Activated CD4-positive, alpha-beta memory T cell treated with anti-CD3 and anti-CD28 coated beads, Interleukin-2, amount 10 ng/mL, durations not matched to agents 7 days and 5 days (primary cell): Measurements from ENCODE around the gene GRK5. TPM values are rescaled to one million over a fixed set of nuclear protein-coding genes. Genes with fewer than 3 reads are reported as not detected.

ENCODE experiments used
- CTCF ChIA-PET: fragments of 350-600 bp; sonication (Branson Sonifier 250); formaldehyde crosslinking; loops from one replicate; lab custom pipeline; 2021; ENCODE audit warnings: antibody characterized with exemption, inconsistent platforms; lab: Charles Lee
- POLR2A ChIA-PET: fragments of 350-600 bp; sonication (Branson Sonifier 250); formaldehyde crosslinking; loops from one replicate; lab custom pipeline; 2021; ENCODE audit warnings: antibody characterized with exemption; lab: Charles Lee
- DNase-seq: peaks from one replicate; pipeline ENCODE4 v3.0.0-alpha.2; 2020
- H3K27ac Mint-ChIP-seq: one replicate; pipeline ENCODE4 v1.8.0; 2021; ENCODE audit warnings: mild to moderate bottlenecking, mixed read lengths
- H3K27me3 Mint-ChIP-seq: one replicate; pipeline ENCODE4 v1.8.0; 2021; ENCODE audit warnings: mixed read lengths
- H3K36me3 Mint-ChIP-seq: one replicate; pipeline ENCODE4 v1.8.0; 2021; ENCODE audit warnings: low read depth, mixed read lengths
- H3K4me1 Mint-ChIP-seq: one replicate; pipeline ENCODE4 v1.8.0; 2021; ENCODE audit warnings: mixed read lengths
- H3K4me3 Mint-ChIP-seq: one replicate; pipeline ENCODE4 v1.8.0; 2021; ENCODE audit warnings: mild to moderate bottlenecking, mixed read lengths
- H3K9me3 Mint-ChIP-seq: one replicate; pipeline ENCODE4 v1.8.0; 2021; ENCODE audit warnings: mixed read lengths
- total RNA-seq, 2 experiments: library from RNA; stranded (reverse); gene quantifications; one replicate each; pipeline ENCODE4 v1.2.3, GENCODE V29; 2021

The GRK5 gene
- total RNA-seq, 2 experiments from 2014 or later, result 29.8 to 30.6 TPM

DNA sequence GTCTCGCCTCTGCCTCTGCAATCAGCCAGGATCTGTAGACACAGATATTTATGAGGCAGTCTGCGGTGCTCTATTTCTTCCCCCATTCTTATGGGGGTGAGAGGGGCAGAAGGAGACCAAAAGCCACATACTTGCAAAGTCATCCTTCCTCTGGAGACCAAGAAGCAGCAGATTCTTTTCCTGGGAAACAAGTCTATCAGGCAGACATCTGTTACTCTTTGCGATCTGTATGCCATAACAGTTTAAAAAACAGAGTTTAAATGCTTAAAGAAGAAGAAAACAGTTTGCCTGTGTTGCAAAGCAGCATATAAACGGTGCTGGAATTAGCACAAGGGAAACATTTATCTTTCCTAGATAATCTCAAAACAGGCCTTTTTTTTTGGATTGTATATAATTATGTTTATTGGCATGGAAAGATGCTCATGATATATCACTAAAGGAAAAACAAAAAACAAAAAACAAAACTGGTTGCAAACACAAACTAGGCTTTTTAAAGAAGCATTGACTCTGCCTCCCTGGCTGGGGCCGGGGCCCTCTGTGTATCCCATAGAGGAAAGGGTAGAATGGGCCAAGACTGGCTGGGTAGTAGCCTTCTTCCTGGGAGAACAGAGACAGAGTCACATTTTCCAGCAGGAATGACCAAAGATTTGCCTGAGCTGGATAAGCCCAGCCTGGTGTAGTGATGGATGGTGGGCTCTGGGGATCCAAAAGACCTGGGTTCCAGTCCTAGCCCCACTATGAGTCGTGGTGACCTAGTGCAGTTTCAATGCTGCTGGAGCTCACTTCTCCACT lies 284.8 kb downstream of the GRK5 start:
- ChIA-PET CTCF (no interaction called here), POLR2A (no interaction called here)
- no peaks in the 10 kb centered on the region for H3K36me3 Mint-ChIP-seq
- H3K27ac Mint-ChIP-seq, result no peak overlapping the region
- peaks cover 62% of the 10 kb centered on the region for H3K4me1 Mint-ChIP-seq
- H3K4me3 Mint-ChIP-seq, result no peak overlapping the region
- no peaks in the 10 kb centered on the region for H3K9me3 Mint-ChIP-seq
- no peaks in the 10 kb centered on the region for H3K27me3 Mint-ChIP-seq
- no peak for DNase-seq

DNA sequence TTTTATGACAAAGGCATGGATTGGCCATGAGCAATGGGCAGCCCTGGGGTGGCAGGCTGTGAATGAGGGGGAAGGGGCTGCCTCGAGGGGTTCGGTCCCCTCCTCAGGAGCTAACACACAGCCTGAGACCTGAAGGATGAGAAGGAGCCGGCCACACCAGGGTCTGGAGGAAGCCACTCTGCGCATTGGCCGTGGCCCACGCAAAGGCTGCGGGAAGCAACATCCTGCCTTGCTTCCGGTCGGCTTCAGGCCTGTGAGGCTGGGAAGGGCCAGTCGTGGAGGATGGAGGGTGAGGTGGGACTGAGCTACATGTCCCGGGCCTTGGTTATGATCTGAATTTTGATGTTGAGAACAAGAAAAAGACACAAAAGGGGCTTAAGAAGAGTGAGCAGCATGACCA lies 285.8 kb downstream of the GRK5 start:
- Mint-ChIP-seq H3K27me3 (no peaks in the 10 kb centered on the region), H3K9me3 (no peaks in the 10 kb centered on the region), H3K27ac (peak overlapping the region; percentile 63), H3K4me3 (no peak overlapping the region), H3K4me1 (peaks cover 67% of the 10 kb centered on the region), H3K36me3 (peaks cover 1% of the 10 kb centered on the region)
- no peak for DNase-seq
- POLR2A ChIA-PET, result interaction anchor here (1.6 to 1.7 kb wide), 2 partner anchors 10 to 49 kb away, joined by 5 to 9 read pairs; partner anchors contain the start of gene RGS10
- CTCF ChIA-PET, result interaction anchor here (1.5 kb wide), 2 partner anchors 286 to 294 kb away, joined by 3 to 7 read pairs; partner anchors contain the start of gene GRK5

DNA sequence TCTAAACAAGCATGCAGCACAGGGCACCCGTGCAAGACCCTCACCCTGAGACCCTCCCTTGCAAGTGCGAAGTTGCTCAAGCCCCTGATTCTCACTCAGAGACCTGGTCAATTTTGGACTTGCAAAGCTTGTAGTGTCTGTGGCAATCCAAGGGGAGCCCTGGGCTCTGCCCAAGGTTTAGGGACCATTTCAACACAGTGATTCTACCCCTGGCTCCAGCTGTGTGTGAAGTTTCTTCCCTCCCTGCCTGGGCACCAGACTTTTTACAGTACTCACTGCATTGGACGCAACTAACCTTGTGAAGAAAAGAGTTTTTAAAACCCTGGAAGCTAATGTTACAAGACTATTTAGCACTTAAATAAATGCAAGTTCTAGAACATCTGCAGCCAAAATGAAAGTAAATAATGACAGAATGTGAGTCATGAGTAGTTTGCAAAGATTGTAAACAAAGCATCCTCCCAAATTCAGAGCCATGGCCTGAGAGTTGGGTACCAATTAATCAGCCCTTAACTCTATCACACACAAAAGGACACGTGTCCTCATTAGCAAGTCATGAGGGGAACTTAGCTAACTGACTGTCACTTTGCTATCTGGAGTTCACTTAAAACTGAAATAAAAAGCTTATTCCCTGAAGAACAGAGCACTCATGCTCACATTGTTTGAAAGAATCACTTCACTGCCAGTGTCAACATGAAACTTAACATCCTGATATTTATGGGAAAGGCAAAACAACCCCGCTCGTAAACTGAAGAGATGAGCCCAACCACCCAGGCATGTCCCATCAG lies 287.1 kb downstream of the GRK5 start:
- DNase-seq, result no peak
- H3K27me3 Mint-ChIP-seq, result no peaks in the 10 kb centered on the region
- H3K36me3 Mint-ChIP-seq, result peaks cover 14% of the 10 kb centered on the region
- no peak overlapping the region for H3K4me3 Mint-ChIP-seq
- H3K4me1 Mint-ChIP-seq, result peaks cover 61% of the 10 kb centered on the region
- H3K27ac Mint-ChIP-seq, result peak overlapping the region; percentile 79
- no peaks in the 10 kb centered on the region for H3K9me3 Mint-ChIP-seq
- CTCF ChIA-PET, result interaction anchor here (0.7 to 1.5 kb wide), 3 partner anchors 44 to 295 kb away, joined by 3 to 7 read pairs (median 3); partner anchors contain the start of gene GRK5
- POLR2A ChIA-PET, result interaction anchor here (1.6 to 1.7 kb wide), 2 partner anchors 8 to 48 kb away, joined by 5 to 9 read pairs; partner anchors contain the start of gene RGS10

DNA sequence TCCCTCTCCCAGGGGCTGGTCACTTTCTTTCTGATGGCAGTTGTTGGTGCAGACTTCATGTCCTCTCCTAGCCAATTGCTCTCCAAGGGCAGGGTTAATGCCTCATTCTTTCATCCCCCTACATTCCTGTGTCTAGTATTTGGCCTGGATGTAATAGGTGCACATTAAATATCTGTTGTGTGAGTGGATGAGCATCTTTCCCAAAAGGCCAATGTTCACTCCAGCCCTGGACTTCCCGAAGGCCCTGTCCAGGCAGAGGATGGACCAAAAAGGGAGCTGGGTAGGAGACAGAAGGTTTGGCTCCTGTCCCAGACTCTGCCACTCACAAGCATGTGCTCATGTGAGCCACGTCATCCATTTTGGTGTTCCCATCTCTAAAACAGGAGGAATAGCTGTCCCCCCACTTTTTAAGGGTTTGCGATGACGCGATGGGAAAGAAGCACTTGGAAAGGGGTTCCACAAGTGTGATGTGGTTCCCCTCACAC lies 287.7 kb downstream of the GRK5 start:
- peak overlapping the region; percentile 79 for H3K27ac Mint-ChIP-seq
- no peaks in the 10 kb centered on the region for H3K27me3 Mint-ChIP-seq
- no peak overlapping the region for H3K4me3 Mint-ChIP-seq
- H3K9me3 Mint-ChIP-seq, result no peaks in the 10 kb centered on the region
- POLR2A ChIA-PET, result interaction anchor here (1.4 to 1.7 kb wide), 2 partner anchors 47 to 48 kb away, joined by 3 to 9 read pairs; partner anchors contain the start of gene RGS10
- H3K4me1 Mint-ChIP-seq, result peaks cover 57% of the 10 kb centered on the region
- CTCF ChIA-PET, result no interaction called here
- no peak for DNase-seq
- peaks cover 20% of the 10 kb centered on the region for H3K36me3 Mint-ChIP-seq

DNA sequence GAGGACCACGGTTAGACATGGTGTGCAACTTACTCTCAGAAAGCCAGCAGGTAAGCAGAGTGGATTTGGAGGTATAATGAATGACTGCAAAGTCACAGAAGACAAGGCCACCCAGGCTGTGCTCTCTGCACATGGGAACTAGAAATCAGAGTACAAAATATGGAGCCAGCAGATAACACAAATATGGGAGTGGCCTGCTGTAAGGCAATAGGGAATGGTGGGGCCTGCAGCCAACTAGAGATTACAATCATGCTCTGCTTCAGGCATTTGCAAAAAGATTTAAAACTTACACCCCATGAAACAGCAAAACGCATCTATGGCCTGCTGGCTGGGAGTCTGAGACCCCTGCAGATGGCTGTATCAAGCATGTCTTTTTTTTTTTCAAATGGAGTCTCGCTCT lies 288.2 kb downstream of the GRK5 start:
- DNase-seq, result no peak
- POLR2A ChIA-PET, result interaction anchor here (1.4 kb wide), 1 partner anchor 47 kb away, joined by 3 read pairs; the partner anchor contains the start of gene RGS10
- H3K27me3 Mint-ChIP-seq, result no peaks in the 10 kb centered on the region
- CTCF ChIA-PET, result no interaction called here
- H3K27ac Mint-ChIP-seq, result no peak overlapping the region
- H3K36me3 Mint-ChIP-seq, result peaks cover 25% of the 10 kb centered on the region
- H3K4me3 Mint-ChIP-seq, result no peak overlapping the region
- H3K4me1 Mint-ChIP-seq, result peaks cover 59% of the 10 kb centered on the region
- no peaks in the 10 kb centered on the region for H3K9me3 Mint-ChIP-seq

DNA sequence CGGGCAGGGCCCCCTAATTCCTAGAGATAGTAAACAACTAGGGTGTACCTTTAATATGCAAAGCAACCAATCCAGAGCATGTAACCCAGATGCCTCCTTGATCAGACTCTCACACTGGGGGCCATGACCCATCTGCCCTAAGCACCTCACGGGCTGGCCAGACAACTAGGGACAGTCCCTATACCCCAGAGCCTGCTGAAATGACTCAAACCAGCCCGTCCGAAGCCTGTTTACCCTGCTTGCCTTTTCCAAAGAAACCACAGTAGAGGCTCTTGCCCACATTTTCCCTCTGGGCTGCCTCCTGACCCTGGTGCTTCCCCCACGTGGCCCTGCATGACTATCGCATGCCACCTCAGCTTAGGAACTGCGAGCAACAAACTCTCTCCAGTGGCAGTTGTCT lies 288.9 kb downstream of the GRK5 start:
- Mint-ChIP-seq H3K27ac (no peak overlapping the region), H3K4me3 (no peak overlapping the region), H3K36me3 (peaks cover 30% of the 10 kb centered on the region), H3K27me3 (no peaks in the 10 kb centered on the region), H3K9me3 (no peaks in the 10 kb centered on the region), H3K4me1 (peaks cover 65% of the 10 kb centered on the region)
- POLR2A ChIA-PET, result interaction anchor here (1.4 kb wide), 1 partner anchor 46 kb away, joined by 3 read pairs; the partner anchor contains the start of gene RGS10
- CTCF ChIA-PET, result no interaction called here
- peak; percentile 22 for DNase-seq

DNA sequence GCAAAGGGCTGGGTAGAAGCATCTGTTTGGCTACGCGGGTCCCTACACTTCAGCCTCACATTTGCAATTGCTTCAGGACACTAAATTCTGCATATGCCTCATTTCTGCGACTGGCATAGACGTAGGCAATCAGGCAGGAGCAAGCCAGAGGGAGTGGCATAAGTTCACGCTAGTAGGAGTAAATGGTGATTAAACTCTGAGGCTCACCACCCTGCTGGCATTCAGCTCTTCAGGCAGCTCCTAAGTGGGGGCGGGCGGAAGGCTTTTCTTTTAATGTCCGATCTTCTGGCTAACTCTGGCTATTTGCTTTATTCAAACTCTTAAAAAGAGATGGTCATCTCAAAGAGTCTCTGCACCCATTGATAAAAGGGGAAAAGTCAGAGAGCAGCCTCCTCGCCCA lies 289.9 kb downstream of the GRK5 start:
- DNase-seq, result no peak
- CTCF ChIA-PET, result no interaction called here
- Mint-ChIP-seq H3K27me3 (no peaks in the 10 kb centered on the region), H3K4me3 (no peak overlapping the region), H3K9me3 (no peaks in the 10 kb centered on the region), H3K36me3 (peaks cover 34% of the 10 kb centered on the region), H3K4me1 (peaks cover 69% of the 10 kb centered on the region), H3K27ac (no peak overlapping the region)
- POLR2A ChIA-PET, result no interaction called here

DNA sequence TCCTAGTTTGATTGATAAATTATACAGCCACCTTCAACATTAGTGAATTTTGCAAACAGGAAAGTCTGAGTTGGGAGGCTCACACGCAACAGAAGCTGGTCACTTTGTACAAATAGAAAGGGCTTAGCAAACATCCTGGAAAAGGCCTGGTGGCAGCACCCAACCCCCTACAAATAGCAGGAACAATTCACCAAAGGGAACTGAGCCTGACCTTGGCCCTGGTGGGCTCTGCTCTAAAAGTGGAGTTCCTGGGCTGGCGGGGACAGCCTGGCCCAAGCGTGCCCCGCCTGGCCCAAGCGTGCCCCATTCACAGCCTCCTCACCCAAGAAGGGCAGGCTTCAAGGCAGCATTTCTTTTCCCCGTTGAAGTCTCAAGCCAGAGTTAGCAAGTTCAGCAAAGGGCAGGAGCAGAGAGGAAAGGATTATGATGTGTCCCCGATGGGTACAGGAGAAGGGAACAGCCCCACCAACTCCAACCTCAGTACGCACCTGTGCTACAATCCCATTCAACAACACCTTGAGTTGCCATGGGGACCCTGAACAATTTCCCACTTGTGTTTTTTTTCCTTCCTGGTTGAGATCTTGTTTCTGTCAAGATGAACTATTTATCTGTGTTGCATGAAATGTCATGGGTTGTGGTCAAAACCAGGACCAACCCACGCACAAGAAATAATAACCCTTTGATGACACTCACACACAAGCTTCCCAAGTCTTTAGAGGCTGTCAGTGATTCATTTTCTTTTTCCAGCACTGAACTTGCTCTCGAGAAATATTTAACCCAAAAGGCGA lies 291.7 kb downstream of the GRK5 start:
- Mint-ChIP-seq H3K36me3 (peaks cover 48% of the 10 kb centered on the region), H3K4me3 (no peak overlapping the region), H3K27ac (no peak overlapping the region), H3K27me3 (no peaks in the 10 kb centered on the region), H3K4me1 (peaks cover 74% of the 10 kb centered on the region), H3K9me3 (no peaks in the 10 kb centered on the region)
- CTCF ChIA-PET, result interaction anchor here (1.3 to 5.0 kb wide), 4 partner anchors 8 to 44 kb away, joined by 3 to 25 read pairs (median 6); partner anchors contain the start of gene RGS10
- DNase-seq, result no peak
- POLR2A ChIA-PET, result interaction anchor here (3.5 to 6.0 kb wide), 2 partner anchors 10 to 19 kb away, joined by 14 to 38 read pairs; no protein-coding TSS in a partner anchor

DNA sequence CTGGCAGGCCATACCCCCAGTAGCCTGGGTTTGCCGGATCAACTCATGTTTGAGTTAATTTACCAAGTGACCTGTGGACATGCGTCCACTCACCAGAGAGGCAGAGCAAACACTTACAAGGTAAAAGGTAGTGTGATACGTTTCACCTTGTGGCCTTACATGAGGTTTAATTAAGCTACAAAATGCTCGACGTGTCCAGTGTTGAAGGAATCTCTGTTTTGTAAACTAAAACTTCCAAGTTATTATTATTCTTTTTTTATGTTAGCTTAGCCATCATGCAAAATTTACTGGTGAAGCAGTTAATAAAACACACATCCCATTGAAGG lies 292.3 kb downstream of the GRK5 start:
- Mint-ChIP-seq H3K4me3 (no peak overlapping the region), H3K36me3 (peaks cover 54% of the 10 kb centered on the region), H3K9me3 (no peaks in the 10 kb centered on the region), H3K27me3 (no peaks in the 10 kb centered on the region), H3K27ac (no peak overlapping the region), H3K4me1 (peaks cover 72% of the 10 kb centered on the region)
- ChIA-PET POLR2A (interaction anchor here (1.0 to 6.0 kb wide), 3 partner anchors 10 to 43 kb away, joined by 3 to 38 read pairs (median 14); partner anchors contain the start of gene RGS10), CTCF (interaction anchor here (1.2 to 5.0 kb wide), 5 partner anchors 8 to 44 kb away, joined by 3 to 25 read pairs (median 4); partner anchors contain the start of gene RGS10)
- DNase-seq, result no peak

DNA sequence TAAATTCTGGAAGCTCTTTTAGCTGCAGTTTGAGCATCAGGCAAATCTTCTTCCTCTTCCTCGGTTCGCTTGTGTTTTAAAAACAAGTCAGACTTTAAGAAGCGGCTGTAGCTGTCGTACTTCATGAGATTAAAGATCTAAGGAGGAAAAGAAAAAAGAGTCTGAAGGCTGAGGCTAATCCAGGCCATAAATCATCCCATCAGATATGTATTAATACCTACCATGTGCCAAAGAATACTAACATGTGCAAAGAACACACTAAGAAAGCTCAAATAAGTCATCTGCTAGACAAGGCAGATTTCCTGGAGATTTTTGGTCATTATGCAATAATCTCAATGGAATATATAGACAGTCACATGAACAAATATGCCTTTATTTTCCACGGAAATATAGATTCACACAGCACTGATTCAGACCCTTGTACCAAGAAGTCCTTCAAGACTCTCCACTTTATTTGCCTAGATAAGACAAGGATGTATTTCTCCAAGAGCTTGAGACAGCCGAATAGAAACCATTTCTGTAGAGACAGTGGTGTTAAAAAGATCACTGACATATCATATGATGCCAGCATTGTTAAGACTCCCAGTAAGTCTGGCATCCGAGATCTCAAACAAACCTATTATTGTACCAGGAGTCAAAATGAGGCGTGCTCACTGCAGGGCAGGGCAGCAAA lies 292.9 kb downstream of the GRK5 start:
- DNase-seq, result no peak
- CTCF ChIA-PET, result interaction anchor here (1.2 to 5.0 kb wide), 5 partner anchors 9 to 43 kb away, joined by 3 to 25 read pairs (median 4); partner anchors contain the start of gene RGS10
- H3K9me3 Mint-ChIP-seq, result no peaks in the 10 kb centered on the region
- peaks cover 69% of the 10 kb centered on the region for H3K4me1 Mint-ChIP-seq
- H3K27me3 Mint-ChIP-seq, result no peaks in the 10 kb centered on the region
- H3K27ac Mint-ChIP-seq, result peak overlapping the region; percentile 45
- no peak overlapping the region for H3K4me3 Mint-ChIP-seq
- peaks cover 58% of the 10 kb centered on the region for H3K36me3 Mint-ChIP-seq
- POLR2A ChIA-PET, result interaction anchor here (1.0 to 6.0 kb wide), 3 partner anchors 11 to 42 kb away, joined by 3 to 38 read pairs (median 14); partner anchors contain the start of gene RGS10

DNA sequence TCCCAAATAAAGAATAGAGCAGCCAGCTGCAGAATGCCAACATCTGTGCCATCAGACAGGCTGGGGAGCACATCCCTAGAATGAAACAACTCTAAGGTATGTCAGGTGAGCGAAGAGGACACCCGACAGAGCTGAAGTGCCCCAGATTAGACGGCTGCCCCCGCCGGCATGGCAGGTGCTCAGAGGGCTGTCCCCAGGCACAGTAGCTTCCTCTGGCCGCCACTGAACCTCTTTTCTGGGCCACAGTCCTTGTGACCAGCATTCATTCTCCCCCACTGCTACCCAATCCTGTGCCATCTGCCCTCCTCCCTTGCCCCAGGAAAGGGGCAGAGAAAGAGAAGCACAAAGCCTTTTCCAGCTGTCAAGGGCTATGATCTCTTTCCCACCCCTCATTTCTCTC lies 293.4 kb downstream of the GRK5 start:
- H3K4me3 Mint-ChIP-seq, result no peak overlapping the region
- no peak overlapping the region for H3K27ac Mint-ChIP-seq
- H3K4me1 Mint-ChIP-seq, result peaks cover 68% of the 10 kb centered on the region
- DNase-seq, result no peak
- ChIA-PET CTCF (interaction anchor here (1.2 to 5.0 kb wide), 4 partner anchors 10 to 43 kb away, joined by 3 to 25 read pairs (median 6); partner anchors contain the start of gene RGS10), POLR2A (interaction anchor here (0.6 to 6.0 kb wide), 4 partner anchors 11 to 48 kb away, joined by 3 to 38 read pairs (median 8); partner anchors contain the start of gene RGS10)
- peaks cover 63% of the 10 kb centered on the region for H3K36me3 Mint-ChIP-seq
- H3K27me3 Mint-ChIP-seq, result no peaks in the 10 kb centered on the region
- no peaks in the 10 kb centered on the region for H3K9me3 Mint-ChIP-seq
